HG03571 (cell line): ENCODE results near the gene HAPLN1.

Source experiments
- ATAC-seq: cut with Tn5 transposase; IDR thresholded peaks from one replicate; pipeline ENCODE4 v1.9.1; 2021; ENCODE audit not compliant: unreplicated experiment

Gene HAPLN1

DNA sequence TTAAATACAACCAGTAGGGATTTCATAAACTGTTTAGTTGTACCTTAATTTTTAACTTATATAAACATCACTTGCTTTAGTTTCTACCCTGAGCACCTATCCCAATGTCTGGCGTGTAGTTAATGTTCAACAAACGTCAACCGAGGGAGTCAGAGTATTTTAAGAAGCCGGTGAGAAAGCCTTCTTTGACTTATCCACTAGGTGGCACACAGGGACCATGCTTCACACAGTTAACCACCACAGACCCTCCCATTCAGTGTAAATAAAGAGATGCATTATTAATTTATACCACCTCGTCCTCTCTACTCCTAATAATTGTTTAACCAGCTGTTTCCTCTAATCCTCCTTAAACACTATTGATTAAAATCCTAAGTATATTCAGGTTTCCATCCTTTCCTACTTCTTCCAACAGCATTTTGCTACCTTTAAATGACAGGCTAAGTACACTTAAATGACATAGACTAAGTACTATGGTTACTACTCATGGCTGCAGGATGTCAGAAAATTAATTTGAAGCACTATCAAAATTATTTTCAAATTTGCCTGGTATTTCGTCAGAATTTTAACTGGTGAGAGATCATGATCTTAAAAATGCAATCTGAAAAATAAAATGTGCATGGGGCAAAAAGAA is 2.3 kb downstream of the HAPLN1 start:
- ATAC-seq: peak; percentile 71

DNA sequence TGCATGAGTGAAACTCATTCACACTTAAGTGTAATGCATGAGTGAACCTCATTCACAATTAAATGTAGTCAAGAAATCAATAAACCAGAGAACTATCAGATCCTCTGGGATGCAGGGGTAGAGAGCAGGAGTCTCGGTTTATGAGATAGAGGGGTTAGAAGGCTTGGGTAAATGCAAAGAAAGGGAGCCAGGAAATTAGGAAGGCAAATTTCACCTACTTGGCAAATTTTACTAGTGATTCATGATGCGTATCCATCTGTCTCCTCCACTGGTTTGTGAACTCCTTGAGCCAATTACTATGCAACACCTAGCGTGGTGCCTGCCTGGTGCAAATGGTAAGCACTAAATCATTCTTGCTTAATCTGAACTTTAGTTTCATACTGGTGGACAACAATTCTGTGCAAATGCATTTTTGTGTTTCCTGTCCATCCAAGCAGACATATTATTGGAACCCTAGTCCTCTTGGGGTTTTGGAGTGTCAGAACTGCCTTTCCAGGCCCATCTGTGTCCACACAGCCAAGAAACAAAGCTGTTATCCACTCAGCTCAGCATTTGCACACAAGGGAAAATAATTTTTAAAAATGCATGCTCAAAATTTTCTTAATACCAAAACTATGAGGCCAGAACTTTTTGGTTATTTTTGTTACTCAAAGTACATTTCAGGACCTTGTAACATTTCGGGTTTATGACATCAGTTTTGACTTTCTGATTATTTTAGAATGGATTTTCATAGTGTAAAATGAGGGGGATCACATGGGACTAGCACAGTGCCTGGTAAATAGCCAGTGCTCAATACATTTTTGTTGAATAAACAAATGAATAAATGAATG is 5.2 kb downstream of the HAPLN1 start:
- no peak for ATAC-seq

DNA sequence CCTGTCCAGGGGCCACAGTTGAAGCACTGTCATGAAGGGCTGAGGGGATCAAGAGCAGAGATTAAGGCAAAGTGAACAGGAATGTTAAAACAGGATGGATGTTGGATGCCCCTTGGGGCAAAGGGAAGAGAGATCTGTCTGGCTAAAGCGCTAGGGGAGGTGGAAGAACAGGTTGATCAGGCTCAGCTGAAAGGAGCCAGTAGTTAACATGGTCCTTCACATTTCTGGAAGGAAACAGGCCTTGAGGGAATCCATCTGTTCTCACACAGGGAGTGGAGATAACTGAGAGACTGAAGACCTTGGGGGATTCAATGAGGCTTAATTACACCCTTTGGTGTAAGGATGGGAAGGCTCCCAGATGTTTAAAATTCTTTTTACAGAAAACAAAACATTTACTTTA is 5.8 kb downstream of the HAPLN1 start:
- ATAC-seq: no peak

DNA sequence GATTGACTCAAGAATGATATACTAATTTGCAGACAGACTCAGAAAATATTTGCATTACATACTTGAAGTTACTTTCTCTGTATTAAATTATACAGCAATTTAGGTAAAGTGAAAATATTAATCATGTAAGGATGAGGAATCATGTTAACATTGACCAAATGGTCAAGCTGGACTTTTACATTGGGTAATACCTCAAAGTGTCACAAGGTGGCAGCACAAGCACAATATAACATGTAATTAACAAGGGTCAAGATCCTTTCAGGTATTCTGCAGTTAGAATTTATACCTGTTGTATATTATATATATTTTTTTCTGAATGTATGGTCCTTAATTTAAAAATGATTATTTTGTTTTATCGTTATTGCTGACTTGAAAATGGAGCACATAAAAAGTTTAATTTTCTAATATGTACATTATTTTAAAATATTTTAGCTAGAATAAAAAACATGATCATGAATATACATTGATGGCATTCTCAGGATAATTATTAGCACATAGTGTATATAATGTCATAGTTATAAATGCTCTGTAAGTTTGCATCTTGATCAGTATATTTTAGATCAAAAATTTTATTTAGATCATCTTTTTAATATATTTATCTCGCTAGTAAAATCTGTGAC is 8.6 kb downstream of the HAPLN1 start:
- ATAC-seq: peak; percentile 77

DNA sequence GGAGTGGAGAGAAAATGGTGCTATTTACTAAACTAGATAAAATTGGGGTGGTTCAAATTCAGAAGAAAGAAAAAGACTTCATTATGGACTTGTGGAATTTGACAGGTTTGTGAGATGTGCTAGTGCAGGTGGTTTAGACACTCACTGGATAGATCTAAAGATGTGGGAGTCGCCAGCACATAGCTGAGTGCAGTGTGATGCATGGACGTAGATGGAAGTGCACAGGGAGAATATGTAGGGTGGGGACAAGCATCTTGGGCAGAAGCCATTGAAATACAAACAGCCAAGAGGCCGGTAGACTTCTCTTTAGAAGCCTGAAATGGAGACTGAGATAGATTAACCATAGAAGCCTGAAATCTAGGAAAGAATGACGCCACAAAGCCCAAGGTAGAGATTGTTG is 10.7 kb downstream of the HAPLN1 start:
- no peak for ATAC-seq

DNA sequence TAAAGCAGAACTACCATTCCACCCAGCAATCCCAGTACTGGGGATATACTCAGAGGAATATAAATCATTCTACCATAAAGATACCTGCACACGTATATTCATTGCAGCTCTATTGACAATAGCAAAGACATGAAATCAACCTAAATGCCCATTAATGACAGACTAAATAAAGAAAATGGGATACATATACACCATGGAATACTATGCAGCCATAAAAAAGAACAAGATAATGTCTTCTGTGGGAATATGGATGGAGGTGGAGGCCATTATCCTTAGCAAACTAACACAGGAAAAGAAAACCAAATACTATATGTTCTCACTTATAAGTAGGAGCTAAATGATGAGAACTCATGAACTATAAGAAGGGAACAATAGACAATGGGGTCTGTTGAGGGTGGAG is 12.5 kb downstream of the HAPLN1 start:
- ATAC-seq: no peak

DNA sequence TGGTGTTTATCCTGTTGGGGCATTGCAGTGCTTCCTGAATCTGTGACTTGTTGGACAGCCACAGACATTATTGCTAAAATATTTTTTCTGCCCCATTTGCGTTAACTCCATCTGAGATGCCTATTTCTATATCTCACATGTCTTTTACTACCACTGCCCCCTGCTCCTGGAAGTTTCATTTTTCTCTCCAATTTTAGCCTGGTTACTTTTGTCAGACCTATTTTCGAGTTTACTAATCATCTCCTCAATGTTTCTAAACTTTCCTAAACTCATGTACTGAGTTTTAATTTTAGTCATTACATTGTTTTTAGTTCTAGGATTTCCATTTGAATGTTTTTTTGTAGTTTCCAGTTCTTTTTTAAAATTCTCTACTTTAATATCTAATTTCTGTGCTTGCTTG is 17.6 kb downstream of the HAPLN1 start:
- ATAC-seq: no peak

DNA sequence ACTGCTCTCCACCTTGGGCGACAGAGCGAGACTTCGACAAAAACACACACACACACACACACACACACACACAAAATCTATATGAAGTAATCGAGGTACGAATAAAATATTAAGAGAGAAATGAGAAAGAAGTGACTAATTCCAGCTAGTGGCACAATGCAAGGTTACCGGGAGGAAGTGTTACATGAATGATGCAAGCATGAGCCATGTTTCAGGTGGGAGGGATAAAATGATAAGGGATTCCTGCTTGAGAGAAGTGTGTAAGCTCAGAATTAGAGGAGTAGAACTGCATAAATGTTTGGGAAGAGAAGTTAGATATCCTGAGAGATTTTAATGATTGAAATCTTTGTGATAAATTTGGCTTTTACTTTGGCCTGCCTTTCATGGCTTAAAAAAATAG is 18.8 kb downstream of the HAPLN1 start:
- no peak for ATAC-seq

DNA sequence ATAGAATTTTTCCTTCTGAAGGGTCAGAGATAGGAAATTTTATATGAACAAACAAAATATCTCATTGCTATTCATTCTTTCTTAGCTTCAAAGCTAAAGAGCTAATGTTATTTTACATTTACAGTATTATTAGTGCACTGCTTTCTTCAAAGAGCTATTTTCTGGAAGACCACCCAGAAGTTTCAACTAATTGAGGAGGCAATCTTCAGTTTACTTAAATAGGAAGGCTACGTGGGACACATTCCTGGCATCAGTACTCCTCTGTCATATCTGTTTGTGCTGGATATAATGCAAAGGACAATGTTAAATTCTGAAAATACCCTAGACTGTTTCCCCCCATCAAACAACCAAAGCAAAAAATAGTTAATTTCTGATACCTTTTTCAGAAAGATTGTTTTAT is 30.8 kb downstream of the HAPLN1 start:
- no peak for ATAC-seq

DNA sequence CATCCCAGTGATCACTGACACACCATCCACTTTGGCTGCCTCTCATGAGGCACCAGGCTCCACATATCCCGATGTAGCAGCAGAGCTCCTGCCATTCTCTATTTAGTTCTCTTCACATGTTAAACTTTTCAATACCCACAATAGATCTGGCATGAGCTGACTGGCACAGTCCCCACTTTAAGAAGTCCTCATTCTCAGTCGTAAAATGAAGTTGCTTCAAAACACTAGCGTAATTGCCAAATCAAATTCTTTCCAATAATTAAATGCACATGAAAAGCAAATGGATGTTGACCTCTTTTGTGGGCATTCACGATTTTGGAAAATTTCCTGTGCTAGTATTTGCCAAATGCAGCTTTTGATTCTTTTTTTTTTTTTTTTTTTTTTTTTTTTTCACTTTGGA is 32.4 kb downstream of the HAPLN1 start:
- no peak for ATAC-seq

DNA sequence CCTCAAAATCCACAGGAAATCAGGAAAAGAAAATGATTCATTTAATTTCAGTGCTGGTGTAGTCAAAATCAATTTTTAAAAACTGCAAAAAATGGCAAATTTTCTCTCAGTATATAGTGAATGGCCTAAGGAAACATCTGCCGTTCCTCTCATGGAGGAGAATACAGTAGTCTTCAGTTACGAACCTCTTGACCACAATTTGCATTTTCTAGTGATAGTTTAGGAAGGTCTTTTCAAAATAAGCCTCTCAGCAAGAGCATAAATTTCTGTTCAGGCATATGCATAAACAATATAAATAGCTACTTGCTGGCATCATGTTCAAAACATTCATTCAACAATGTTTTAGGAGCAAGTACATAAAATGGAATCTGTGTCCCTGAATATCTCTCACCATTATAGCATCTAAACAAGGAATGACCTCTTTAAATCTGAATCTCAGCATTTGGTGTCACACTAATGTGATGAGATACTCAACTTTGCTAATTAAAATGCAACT is 33.5 kb downstream of the HAPLN1 start:
- no peak for ATAC-seq

DNA sequence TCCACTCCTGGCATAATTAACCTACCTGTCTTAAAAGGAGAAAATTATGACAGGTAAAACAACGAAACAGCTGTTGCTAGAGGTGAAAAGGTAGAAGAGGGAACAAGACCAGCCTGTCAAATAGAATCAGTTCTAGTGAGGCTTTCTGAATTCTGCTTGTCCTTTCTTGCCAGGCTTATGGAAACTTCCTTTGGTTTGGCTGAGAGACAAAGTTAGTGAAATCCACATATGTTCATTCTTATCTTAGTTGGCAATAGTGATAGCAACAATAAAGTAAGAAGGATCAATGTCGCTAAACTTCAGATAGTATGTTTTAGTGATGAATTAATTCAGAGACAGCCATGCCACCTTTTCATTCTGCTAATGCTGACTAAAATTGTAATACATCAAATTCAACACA is 34.4 kb downstream of the HAPLN1 start:
- no peak for ATAC-seq

DNA sequence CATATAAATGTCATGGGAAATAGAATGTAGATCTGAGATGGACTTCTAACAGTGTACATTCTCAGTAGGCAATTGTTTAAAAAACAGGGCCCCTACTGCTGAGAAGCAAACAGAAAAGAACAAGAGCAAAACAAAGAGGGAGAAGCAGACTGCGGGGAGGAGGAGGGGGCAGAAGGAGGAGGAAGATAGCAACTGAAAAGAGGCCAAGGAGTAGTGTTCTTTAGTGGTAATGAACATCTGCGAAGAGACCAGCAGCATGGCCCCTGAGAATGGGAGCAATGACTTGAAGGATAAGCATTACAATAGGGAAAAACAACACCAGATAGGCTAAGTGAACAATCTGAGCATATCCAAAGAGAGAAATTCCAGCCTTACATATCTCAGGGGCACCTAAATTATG is 36.8 kb downstream of the HAPLN1 start:
- no peak for ATAC-seq

DNA sequence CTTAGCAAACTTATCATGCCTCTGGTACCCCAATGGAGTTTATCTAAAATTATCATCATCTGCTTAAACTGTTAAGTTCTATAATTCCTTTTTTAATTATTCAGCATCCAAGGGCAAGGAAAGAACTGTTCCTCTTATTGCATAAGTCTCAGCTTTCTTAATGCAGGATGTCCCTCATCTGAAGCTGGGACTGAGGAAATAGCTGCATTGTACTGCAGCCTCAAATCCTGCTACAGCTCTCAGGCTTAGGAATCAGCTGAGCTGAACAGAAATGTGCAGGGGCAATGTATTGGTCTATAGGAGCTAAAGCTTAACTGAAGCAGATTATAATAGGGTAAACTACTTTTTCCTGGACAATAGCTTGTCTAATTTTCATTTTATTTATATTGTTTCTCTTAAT is 48.0 kb downstream of the HAPLN1 start:
- ATAC-seq: no peak

DNA sequence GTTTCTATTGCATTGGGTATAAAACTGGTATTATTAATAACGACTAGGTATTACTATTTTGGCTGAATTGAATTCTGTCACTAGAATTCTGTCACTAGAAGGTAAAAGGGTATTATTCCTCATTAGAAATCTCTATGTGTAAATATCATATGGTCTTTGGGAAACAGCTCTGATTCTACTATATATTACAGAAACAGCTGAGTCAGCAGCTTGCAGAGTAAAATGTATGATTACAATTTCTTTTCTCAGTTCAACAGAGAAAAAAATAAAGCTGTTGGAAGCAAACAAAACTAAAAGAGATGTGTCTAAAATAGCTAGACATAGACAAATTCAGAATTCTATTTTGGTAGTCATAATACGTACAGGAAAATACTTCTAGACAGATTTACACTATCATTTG is 48.5 kb downstream of the HAPLN1 start:
- no peak for ATAC-seq

DNA sequence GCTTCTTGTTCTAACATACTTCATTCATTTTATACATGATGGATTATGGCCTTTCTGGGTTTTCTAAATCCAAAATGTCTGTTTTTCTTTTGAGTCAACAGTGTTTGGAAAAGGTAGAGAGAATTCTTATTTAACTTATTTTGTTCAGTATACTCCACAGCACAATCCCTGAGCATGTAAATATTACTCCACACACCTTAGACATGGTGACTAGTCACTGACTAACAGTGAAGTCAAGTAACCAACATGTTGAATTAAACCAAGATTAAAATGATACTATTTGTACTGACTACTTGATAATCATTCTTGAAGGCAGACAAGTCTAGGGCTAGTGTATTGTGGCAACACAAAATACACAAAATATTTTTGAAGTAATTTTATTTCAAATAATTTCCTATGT is 55.0 kb downstream of the HAPLN1 start:
- ATAC-seq: no peak

DNA sequence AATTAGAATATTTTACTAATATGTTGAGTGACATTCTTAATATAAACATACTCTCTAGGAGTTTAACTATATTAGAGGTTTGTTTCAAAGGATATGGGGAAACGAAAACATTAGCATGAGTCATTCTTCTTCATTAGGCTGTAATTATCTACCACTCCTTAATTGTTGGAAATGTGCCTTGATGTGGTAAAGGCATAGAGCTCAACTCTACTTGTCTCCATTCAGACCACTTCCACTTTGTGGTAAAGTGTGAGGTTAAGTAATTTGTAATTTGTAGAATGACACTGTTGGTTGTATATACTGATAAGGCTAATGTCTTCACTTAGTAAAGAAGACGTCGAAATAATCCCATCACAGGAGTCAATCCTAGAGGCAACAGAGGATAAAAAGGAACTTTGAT is 58.1 kb downstream of the HAPLN1 start:
- ATAC-seq: no peak

DNA sequence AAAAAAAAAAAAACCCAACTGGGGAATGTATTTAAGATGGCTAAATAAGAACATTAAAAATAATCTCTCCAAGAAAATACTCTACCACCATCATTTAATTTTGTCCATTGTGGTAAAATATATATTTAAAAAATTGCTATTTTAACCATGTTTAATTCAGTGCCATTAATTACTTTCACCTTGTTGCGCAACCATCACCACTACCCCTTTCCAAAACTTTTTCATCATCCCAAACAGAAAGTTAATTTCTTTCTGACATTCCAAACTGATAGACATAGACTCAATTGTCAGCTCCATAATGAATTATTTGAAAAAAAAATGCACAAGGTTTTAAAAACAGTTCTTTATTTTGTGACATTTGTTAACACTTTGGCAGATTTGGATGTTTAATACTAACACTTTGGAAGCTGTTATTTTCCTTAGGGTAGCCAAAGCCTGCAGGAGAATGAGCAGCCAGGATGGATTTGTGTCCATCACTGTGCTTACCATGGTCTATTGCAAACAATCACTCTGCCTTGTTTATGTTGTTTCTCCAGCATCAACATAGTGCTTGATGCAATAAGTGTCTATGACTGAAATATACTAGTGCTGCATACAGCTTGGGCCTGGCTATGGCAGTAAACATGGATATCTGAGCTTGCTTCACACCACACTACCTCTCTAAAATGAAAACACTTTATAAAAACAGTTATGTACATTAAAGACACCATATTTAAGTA is 62.7 kb downstream of the HAPLN1 start:
- ATAC-seq: no peak

DNA sequence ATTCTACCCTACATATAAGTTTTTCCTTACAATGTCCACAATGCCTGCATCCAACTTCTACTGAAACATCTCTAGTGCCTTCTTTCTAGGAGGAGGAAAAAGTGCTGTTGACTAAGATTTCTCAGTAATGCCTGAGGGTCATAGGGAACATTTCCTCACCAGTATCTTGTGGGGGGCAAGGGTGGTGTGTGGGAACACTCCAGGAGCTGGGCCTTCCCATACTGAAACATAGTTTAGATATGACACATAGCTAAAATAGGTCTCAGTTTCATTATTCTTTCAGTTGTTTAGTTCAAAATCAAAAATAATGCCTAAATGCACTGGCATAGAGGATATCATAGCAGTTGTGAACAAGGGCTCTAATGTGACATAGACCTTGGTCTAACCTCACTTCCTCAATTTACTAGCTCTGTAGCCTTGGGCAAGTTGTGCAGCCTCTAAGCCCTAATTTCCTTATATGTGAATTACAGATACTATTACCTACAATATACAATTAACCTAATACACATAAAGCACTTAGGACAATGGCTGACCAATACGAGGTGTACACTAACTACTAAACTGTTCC is 66.1 kb downstream of the HAPLN1 start:
- ATAC-seq: no peak

DNA sequence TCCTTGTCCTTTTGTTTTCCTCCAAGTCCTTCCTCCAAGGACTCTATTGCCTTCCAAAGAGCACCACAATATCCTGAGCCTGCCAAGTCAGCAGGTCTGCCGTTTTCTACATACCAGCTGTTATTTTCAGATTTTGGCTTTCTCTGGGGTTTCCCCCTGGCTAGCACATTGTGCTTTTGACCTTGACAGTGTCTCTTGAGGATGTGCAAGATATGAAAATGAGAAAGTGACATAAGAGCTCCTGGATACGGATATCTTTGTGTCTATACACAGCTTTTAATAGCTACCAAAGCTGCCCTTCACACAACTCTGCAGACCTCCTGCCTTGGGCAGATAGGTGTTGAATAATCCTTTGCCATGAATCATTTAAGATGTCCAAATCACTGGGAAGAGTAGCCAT is 67.0 kb downstream of the HAPLN1 start:
- ATAC-seq: no peak

DNA sequence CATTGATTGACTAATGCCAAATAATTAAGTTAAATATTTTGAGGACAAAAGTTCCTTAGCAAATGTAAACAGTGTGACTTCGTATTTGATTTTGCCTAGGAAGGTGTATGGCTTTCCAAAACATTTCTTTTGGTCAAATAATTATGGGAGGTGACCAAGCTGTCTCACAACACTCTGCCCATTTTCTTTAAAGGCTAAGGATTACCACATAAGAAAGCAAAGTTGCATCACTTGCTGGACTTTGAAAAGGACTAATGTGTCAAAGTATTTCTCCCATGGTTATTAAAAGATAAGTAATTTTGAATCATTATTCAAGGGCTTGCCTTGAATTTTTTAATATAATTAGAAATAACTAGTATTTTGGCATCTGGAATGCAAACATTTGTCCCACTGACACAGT is 74.7 kb downstream of the HAPLN1 start:
- no peak for ATAC-seq
